Esophagus squamous epithelium (tissue), 5 donors: Measurements from ENCODE around the gene TSPAN18. TPM values are rescaled to one million over a fixed set of nuclear protein-coding genes. Genes with fewer than 3 reads are reported as not detected.

Experiments used
- DNase-seq: peaks from one replicate; lab custom pipeline; 2025; lab: John Stamatoyannopoulos, UW
- H3K27ac ChIP-seq, 4 donors: fragments of 200-600 bp; sonication (generic); one replicate each; pipeline ENCODE4 v1.5.1; 2016 to 2019; ENCODE audit warnings: mild to moderate bottlenecking in 1 of 4
- H3K27me3 ChIP-seq, 4 donors: fragments of 200-600 bp; sonication (generic); 1 replicate in 3 of 4; 2 replicates in 1 of 4; pipeline versions ENCODE4 v1.5.1 to v1.6.0; 2017 to 2021; ENCODE audit warnings: antibody characterized with exemption in 1 of 4
- H3K36me3 ChIP-seq, 3 donors: fragments of 200-600 bp; sonication (generic); one replicate each; pipeline ENCODE4 v1.5.1; 2016 to 2019
- H3K4me1 ChIP-seq, 3 donors: fragments of 200-600 bp; sonication (generic); one replicate each; pipeline ENCODE4 v1.5.1; 2017 to 2019
- H3K4me3 ChIP-seq, 4 donors: fragments of 200-600 bp; sonication (generic); 1 replicate in 3 of 4; 2 replicates in 1 of 4; pipeline ENCODE4 v1.5.1; 2016 to 2019; ENCODE audit warnings: mild to moderate bottlenecking in 2 of 4, moderate library complexity in 1 of 4
- H3K9me3 ChIP-seq, 3 donors: fragments of 200-600 bp; sonication (generic); one replicate each; pipeline ENCODE4 v1.5.1; 2016 to 2019
- CTCF ChIP-seq, 6 experiments: fragments of 450-650 bp in 4 of 6; fragments of 200-600 bp in 2 of 6; sonication (generic) in 2 of 6; IDR thresholded peaks; one replicate each; pipeline ENCODE4 v1.5.1; 2016 to 2019; ENCODE audit warnings: antibody characterized with exemption in 6 of 6, mild to moderate bottlenecking in 4 of 6, moderate library complexity in 4 of 6
- POLR2A ChIP-seq, 4 donors: fragments of 450-650 bp; IDR thresholded peaks; one replicate each; pipeline ENCODE4 v1.6.1; 2017; ENCODE audit warnings: antibody characterized with exemption in 4 of 4, mild to moderate bottlenecking in 4 of 4, moderate library complexity in 3 of 4
- WGBS, 2 donors: methylation state at CpG; one replicate each; pipeline ENCODE4 v1.1.5; 2018; 5-methylcytosine and 5-hydroxymethylcytosine counted together
- intact Hi-C: fragments of 100-400 bp; cut with DNase I; formaldehyde crosslinking; loops from one replicate; pipeline ENCODE4 v1.15.0; 2022
- total RNA-seq, 4 donors: library from RNA; depleted of rRNA; stranded (reverse); fragments of >200 nt; gene quantifications; one replicate each; pipeline ENCODE4 v1.1.0, GENCODE V29; 2016
- donor health status: DM: yes; HTN: yes; CAD: no.

Gene TSPAN18
- total RNA-seq, 4 donors from 2014 or later, result 0.80 to 4.4 (median 2.0) TPM

GRCh38 chr11:44853666-44854065, 126.9 kb downstream of the TSPAN18 start:
- no peak overlapping the region for H3K4me3 ChIP-seq
- peaks cover 0 to 9% (median 0%) of the 10 kb centered on the region in 3 donors for H3K4me1 ChIP-seq
- intact Hi-C loops, result no loop called here
- H3K27me3 ChIP-seq, result no peaks in the 10 kb centered on the region
- H3K9me3 ChIP-seq, result no peaks in the 10 kb centered on the region
- 62 to 71% methylated on average over 8 to 9 of the region's 9 CpGs for WGBS, 2 donors
- TF ChIP-seq POLR2A (IDR thresholded peaks at IDR 0.05), result no peak
- no peak for TF ChIP-seq CTCF (IDR thresholded peaks at IDR 0.05)
- peak overlapping the region in 2 of 4 donors; percentile 3 to 34 for H3K27ac ChIP-seq
- DNase-seq, result no peak
- no peaks in the 10 kb centered on the region for H3K36me3 ChIP-seq

GRCh38 chr11:44854086-44854485, 127.3 kb downstream of the TSPAN18 start:
- Histone ChIP-seq H3K27me3 (peaks cover 0 to 3% (median 0%) of the 10 kb centered on the region in 4 donors), H3K9me3 (no peaks in the 10 kb centered on the region), H3K27ac (peak overlapping the region in 3 of 4 donors; percentile 34 to 49 (median 42)), H3K4me1 (peaks cover 0 to 9% (median 0%) of the 10 kb centered on the region in 3 donors), H3K4me3 (no peak overlapping the region), H3K36me3 (no peaks in the 10 kb centered on the region)
- intact Hi-C loops, result no loop called here
- no peak for DNase-seq
- 56 to 65% methylated on average over 1 to 5 of the region's 5 CpGs for WGBS, 2 donors
- TF ChIP-seq CTCF (IDR thresholded peaks at IDR 0.05) (no peak), POLR2A (IDR thresholded peaks at IDR 0.05) (no peak)

- no peak for DNase-seq
- no peaks in the 10 kb centered on the region for H3K9me3 ChIP-seq
- 61 to 67% methylated on average over 5 of the region's 5 CpGs for WGBS, 2 donors
- H3K4me1 ChIP-seq, result peaks cover 0 to 9% (median 0%) of the 10 kb centered on the region in 3 donors
- TF ChIP-seq CTCF (IDR thresholded peaks at IDR 0.05) (no peak), POLR2A (IDR thresholded peaks at IDR 0.05) (no peak)
- H3K36me3 ChIP-seq, result no peaks in the 10 kb centered on the region
- H3K27ac ChIP-seq, result peak overlapping the region in 3 of 4 donors; percentile 34 to 49 (median 42)
- intact Hi-C loops, result no loop called here
- peaks cover 0 to 5% (median 0%) of the 10 kb centered on the region in 4 donors for H3K27me3 ChIP-seq
- H3K4me3 ChIP-seq, result no peak overlapping the region
Measured at GRCh38 chr11:44854741-44855492, 128.2 kb downstream of the TSPAN18 start.

- no peak overlapping the region for H3K27ac ChIP-seq
- intact Hi-C loops, result no loop called here
Measured at GRCh38 chr11:44855493-44855849, 128.7 kb downstream of the TSPAN18 start.

More at GRCh38 chr11:44855493-44855849, 128.7 kb downstream of the TSPAN18 start:
- Histone ChIP-seq H3K4me3 (no peak overlapping the region), H3K4me1 (peaks cover 0 to 9% (median 0%) of the 10 kb centered on the region in 3 donors), H3K9me3 (no peaks in the 10 kb centered on the region), H3K27me3 (peaks cover 0 to 5% (median 0%) of the 10 kb centered on the region in 4 donors), H3K36me3 (no peaks in the 10 kb centered on the region)
- no peak for DNase-seq
- no peak for TF ChIP-seq CTCF (IDR thresholded peaks at IDR 0.05)
- no peak for TF ChIP-seq POLR2A (IDR thresholded peaks at IDR 0.05)
